GM12864 (cell line): ENCODE data around the gene PTPRC.
A peak's percentile ranks its signal among the peaks of the same experiment; 100 is the strongest.

ENCODE experiments used
- DNase-seq: peaks from one replicate; pipeline ENCODE4 v3.0.0-alpha.2; 2011; ENCODE audit warnings: low read depth
- H3K4me3 ChIP-seq: 2 replicates; pipeline ENCODE4 v1.5.1; 2011; ENCODE audit warnings: mild to moderate bottlenecking, low read depth, low read length, control low read depth
- CTCF ChIP-seq: IDR thresholded peaks from 2 replicates; pipeline ENCODE4 v1.5.1; 2011; ENCODE audit warnings: low read depth, mild to moderate bottlenecking, moderate library complexity, low read length, control low read depth, inconsistent platforms; ENCODE audit errors: missing control alignments

The PTPRC gene

GRCh38 chr1:198669023-198669698 lies 30.3 kb downstream of the PTPRC start:
- no peak overlapping the region for H3K4me3 ChIP-seq
- TF ChIP-seq CTCF, result no peak
- DNase-seq, result peak; percentile 72

GRCh38 chr1:198669771-198670170 lies 30.9 kb downstream of the PTPRC start:
- no peak for TF ChIP-seq CTCF
- DNase-seq, result no peak
- H3K4me3 ChIP-seq, result no peak overlapping the region

GRCh38 chr1:198671136-198671535 lies 32.3 kb downstream of the PTPRC start:
- no peak for DNase-seq
- H3K4me3 ChIP-seq, result no peak overlapping the region
- no peak for TF ChIP-seq CTCF

- TF ChIP-seq CTCF, result no peak
- H3K4me3 ChIP-seq, result no peak overlapping the region
- DNase-seq, result no peak
These were observed 33.3 kb downstream of the PTPRC start for GRCh38 chr1:198672124-198672523.

GRCh38 chr1:198674009-198674408 lies 35.2 kb downstream of the PTPRC start:
- H3K4me3 ChIP-seq, result no peak overlapping the region
- DNase-seq, result no peak
- TF ChIP-seq CTCF, result no peak

- no peak overlapping the region for H3K4me3 ChIP-seq
- no peak for DNase-seq
- no peak for TF ChIP-seq CTCF
These were observed 37.4 kb downstream of the PTPRC start for GRCh38 chr1:198676253-198676652.

GRCh38 chr1:198677027-198677426 lies 38.2 kb downstream of the PTPRC start:
- TF ChIP-seq CTCF, result no peak
- no peak for DNase-seq
- H3K4me3 ChIP-seq, result no peak overlapping the region
